ENCODE measurements around the gene PRRT2. TPM values are rescaled to one million over a fixed set of nuclear protein-coding genes. Genes with fewer than 3 reads are reported as not detected.
"Not testable (repeated sequence)": the region's sequence is repeated elsewhere in the genome, so short reads cannot be mapped to it uniquely, and the experiment has no call there.

The PRRT2 gene
- total RNA-seq, 1 donor from 2014 or later: 10.6 TPM

- DNase-seq (ENCODE audit: low spot score): not testable (repeated sequence)
Observed at GRCh38 chr16:29833219-29833618, 21.2 kb downstream of the PRRT2 start.

DNA sequence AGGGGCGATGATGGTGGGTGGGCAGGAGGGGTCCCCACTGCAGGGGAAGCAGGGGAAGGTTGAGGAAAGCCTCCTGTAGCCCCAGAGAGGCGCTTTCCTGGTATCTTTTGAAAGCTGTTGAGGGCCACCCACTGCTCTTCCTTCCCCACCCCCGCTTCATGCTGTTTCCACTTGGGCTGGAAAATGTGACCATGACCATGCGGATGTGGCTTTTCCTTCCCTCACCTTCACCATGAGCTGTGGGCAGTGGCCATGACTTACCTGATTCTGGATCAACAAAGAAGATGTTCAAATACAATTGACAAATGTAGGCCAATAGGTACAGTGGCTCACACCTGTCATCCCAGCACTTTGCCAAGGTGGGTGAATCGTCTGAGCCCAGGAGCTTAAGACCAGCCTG lies 22.1 kb downstream of the PRRT2 start:
- DNase-seq (ENCODE audit: low spot score): no peak

DNA sequence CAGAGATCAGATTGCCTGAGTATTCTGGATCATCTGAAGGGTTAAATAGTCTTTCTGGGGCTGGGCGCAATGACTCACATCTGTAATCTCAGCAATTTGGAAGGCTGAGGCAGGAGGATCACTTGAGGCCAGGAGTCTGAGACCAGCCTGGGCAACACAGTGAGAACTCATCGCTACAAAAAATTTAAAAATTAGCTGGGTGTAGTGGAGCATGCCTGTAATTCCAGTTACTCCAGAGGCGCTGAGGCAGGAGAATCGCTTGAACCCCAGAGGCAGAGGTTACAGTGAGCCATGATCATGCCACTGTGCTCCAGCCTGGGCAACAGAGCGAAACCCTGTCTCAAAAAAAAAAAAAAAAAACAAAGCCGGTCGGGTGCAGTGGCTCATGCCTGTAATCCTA lies 23.9 kb downstream of the PRRT2 start:
- DNase-seq (ENCODE audit: low spot score): no peak

- DNase-seq (ENCODE audit: low spot score): no peak
Observed at GRCh38 chr16:29836623-29837022, 24.6 kb downstream of the PRRT2 start.

- no peak for DNase-seq (ENCODE audit: low spot score)
Observed at GRCh38 chr16:29837841-29838240, 25.8 kb downstream of the PRRT2 start.

DNA sequence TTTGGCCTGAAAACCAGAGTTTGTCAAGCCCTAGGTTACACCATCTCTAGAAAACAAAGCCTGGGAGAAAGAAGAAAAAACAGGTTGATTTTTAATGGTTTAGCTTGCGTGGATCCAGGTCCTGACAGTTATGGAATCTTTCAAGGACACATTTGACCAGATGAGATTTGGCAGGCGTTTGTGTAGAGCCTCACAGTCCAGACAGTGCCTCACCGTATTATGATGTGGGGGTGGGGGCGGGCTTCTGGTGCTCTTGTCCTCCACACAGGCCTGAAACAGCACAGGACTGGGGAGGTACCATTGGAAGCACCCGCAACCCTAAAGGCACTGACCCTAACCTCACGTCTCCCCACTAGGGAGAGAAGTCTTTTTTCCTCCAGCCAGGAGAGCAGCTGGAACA lies 27.8 kb downstream of the PRRT2 start:
- DNase-seq (ENCODE audit: low spot score): no peak

DNA sequence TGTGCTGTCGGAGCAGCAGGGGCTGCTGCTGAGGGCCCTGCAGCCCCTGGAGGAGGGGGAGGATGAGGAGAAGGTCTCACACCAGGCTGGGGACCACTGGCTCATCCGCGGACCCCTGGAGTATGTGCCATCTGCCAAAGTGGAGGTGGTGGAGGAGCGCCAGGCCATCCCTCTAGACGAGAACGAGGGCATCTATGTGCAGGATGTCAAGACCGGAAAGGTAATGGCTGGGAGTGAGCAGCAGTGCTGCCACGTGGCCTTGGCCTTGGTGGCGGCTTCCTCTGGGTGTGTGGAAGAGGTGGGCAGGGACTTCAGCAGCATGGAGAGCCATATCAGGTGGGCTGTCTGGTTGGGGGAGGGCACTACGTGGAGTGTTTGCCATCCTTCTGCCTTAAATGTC lies 28.2 kb downstream of the PRRT2 start:
- no peak for DNase-seq (ENCODE audit: low spot score)

DNA sequence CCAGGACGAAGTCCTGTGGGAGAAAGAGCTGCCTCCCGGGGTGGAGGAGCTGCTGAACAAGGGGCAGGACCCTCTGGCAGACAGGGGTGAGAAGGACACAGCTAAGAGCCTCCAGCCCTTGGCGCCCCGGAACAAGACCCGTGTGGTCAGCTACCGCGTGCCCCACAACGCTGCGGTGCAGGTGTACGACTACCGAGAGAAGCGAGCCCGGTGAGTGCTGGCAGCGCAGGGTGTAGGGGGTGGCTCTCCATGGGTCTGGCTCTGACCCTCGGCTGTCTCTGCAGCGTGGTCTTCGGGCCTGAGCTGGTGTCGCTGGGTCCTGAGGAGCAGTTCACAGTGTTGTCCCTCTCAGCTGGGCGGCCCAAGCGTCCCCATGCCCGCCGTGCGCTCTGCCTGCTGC lies 29.6 kb downstream of the PRRT2 start:
- no peak for DNase-seq (ENCODE audit: low spot score)

DNA sequence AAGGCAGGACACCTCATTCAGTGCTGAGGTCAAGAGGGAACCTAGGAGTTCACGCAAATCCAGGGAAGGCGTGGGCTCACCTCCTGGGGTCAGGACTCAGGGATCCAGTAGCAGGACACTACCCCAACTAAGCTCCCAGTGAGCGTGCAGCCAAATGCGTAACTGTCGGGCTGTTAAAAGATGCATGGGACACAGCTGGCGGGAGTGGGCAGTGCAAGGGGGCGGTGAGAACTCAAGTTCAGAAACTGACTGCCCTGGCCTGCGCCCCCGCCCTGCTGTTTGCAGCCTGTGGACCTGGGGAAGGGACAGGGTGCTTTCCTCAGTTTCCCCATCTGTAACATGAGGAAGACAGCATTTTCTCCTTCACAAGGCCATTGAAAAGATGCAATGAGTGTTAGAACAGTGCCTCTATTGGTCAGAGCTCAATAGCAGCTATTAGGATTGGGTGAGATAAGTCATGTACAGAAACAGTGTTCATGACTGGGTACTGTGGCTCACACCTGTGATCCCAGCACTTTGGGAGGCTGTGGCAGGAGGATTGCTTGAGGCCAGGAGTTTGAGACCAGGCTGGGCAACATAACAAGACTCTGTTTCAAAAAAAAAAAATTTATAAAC lies 30.8 kb downstream of the PRRT2 start:
- no peak for DNase-seq (ENCODE audit: low spot score)

DNA sequence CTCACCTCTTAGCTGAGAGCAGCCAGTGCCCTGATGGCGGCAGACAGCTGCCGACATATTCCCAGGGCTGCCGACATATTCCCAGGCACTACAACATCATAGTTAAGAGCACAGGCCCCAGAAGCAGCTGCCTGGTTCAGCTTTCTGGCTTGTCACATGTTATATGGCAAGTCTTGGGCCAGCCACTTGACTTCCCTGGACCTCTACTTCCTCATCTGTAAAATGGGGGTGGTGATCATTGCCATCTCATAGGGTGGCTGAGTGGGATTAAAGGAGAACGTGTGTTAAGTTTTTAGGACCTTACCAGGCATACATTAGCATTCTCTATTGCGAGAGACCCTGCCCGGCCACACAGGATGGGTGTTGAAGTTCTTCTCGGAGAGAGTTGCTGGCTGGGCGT lies 31.9 kb downstream of the PRRT2 start:
- no peak for DNase-seq (ENCODE audit: low spot score)

- DNase-seq (ENCODE audit: low spot score): no peak
Observed at GRCh38 chr16:29844575-29845331, 32.8 kb downstream of the PRRT2 start.

DNA sequence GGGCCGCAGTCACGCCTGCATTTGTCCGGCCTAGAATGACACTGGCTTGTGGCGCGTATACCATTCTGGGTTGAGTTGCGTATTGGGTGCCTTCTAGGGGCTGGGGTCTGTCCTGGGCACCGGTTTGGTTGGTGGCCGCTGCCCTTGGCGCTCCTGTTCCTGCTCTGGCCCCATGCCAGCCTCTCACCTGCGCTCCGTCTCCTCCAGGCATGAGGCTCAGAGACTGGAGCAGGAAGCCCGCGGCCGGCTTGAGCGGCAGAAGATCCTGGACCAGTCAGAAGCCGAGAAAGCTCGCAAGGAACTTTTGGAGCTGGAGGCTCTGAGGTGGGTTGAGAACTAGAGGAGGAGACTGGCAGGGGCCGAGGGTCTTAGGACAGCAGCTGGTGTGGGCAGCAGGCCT lies 33.7 kb downstream of the PRRT2 start:
- no peak for DNase-seq (ENCODE audit: low spot score)

- peak; percentile 66 for DNase-seq (ENCODE audit: low spot score)
Observed at GRCh38 chr16:29848420-29849297, 36.7 kb downstream of the PRRT2 start.

DNA sequence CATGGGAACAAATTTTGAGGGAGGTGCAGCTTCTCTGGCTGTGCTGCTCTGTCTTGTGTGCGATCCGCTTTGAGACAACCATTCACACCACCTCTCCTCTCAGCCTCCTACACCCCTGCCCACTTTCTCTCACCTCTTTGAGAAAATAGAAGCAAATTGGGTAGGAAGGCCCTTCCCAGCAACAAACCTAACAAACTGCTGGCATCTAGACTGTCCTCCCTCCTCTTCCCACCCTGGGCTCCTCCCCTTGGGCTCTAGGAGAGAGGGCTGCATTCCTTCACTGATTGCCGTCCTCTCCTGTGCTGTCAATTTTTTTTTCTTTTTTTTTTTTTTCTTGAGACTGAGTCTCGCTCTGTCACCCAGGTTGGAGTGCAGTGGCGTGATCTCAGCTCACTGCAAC lies 37.5 kb downstream of the PRRT2 start:
- no peak for DNase-seq (ENCODE audit: low spot score)

- DNase-seq (ENCODE audit: low spot score): no peak
Observed at GRCh38 chr16:29850998-29851397, 39.0 kb downstream of the PRRT2 start.

DNA sequence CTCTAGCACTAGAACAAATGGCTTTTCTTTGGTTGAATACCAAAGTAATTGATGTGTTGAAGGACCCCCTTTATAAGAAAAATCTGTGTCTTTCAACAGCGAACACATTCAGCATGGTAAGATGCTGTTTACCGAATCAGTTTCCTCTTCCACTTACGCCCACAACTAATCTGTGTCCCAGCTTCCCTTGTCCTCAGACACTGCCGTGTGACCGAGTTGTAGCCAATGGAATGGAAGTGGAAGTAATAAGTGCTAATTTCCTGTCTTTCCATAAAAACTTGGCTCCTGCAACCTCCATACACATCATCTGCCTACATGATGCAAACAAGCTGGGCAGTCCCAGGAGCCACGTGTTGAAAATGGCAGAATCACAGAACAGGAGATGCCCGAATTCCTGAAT lies 40.7 kb downstream of the PRRT2 start:
- no peak for DNase-seq (ENCODE audit: low spot score)

DNA sequence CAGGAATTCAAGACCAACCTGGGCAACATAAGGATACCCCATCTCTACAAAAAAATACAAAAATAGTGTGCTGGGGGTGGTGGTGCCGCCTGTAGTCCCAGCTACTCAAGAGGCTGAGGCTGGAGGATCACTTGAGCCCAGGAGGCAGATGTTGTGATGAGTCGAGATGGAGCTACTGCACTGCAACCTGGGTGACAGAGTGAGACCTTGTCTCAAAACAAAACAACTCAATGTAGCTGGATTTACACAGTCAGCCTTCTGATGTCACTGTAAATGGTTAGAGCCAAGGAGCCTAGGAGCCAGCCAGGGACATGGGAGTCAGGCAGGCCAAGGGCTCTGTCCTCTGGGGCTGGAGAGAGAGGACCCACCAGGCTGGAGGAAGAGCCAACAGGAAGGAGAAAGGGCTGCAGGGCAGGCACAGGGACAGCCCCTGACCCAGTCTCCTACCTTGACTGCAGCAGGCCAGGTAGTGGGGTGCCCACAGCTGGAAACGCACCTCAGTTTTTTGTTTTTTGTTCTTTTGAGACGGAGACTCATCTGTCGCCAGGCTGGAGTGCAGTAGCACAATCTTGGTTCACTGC lies 42.6 kb downstream of the PRRT2 start:
- no peak for DNase-seq (ENCODE audit: low spot score)

DNA sequence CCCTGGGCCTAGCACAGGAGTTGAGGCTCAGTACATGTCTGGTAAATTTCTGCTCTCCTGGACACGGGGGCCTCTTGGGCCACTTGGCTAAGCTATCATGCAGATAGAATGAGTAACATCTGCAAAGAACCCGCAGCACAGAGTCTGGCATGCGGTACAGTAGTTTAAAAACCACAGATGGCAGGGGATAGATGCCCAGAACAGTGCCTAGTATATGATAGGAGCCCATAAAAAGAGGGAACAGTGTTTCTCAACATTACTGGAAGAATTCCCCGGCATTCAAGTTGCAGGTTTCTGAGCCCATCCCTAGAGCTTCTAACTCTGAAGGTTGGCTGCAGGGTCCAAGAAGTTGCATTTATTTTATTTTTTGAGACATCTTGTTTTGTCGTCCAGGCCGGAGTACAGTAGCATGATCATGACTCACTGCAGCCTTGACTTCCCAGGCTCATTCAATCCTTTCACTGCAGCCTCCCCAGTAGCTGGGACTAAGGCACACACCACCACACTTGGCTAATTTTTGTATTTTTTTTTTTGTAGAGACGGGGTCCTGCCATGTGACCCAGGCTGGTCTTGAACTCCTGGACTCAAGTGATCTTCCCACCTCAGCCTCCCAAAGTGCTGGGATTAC lies 45.3 kb downstream of the PRRT2 start:
- no peak for DNase-seq (ENCODE audit: low spot score)

DNA sequence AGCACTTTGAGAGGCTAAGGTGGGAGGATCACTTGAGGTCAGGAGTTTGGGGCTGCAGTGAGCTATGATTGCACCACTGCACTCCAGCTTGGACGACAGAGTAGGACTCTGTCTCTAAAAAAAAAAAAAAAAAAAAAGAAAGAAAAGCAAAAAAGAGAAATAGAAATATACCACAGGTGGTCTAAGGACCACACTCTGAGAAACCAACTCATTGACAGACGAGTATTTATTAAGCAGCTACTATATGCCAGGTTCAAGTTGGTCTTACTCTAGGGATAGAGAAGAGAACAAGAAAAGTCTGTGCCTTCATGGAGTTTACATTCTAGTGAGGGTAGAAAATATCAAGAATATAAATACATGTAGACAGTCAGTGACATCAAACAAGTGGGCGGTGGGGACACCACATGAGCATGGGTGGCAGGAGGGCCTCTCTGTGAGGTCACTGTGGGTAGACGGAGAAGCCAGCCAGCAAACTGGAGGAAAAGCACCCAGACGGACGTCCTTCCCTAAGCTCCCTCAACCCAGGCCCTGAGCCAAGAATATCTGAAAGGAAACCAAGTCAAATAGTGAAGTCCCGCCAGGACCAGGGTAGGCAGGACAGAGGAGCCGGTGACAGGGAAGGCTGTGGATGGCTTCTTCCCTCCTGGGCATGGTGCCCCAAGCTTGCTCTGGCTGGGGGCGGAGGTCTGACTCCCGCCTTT lies 46.3 kb downstream of the PRRT2 start:
- DNase-seq (ENCODE audit: low spot score): no peak

DNA sequence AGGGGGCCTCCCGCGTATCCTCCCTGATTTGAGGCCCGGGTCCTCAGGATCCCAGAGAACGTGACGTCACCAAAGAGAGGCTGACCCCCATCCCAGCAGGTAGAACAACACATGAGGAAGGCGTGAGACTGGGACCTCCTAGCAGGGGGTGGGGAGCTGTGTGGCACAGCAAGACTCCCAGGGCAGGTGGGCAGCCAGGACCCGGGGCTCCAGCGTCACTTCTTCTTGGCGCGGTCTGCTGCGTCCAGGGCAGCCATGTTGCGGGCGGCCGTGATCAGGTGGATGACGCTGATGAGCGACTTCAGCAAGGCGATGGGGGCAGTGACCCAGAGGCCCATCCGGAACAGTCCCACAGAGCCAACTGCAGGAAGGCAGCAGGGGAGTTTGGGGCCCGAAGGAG lies 47.0 kb downstream of the PRRT2 start:
- no peak for DNase-seq (ENCODE audit: low spot score)

- DNase-seq (ENCODE audit: low spot score): no peak
Observed at GRCh38 chr16:29860218-29860617, 48.2 kb downstream of the PRRT2 start.

Measured in ureter (tissue), 1 donor.